T-helper 17 cell (primary cell): ENCODE measurements around the gene CTNND2. TPM values are rescaled to one million over a fixed set of nuclear protein-coding genes. Genes with fewer than 3 reads are reported as not detected.
A peak's percentile ranks its signal among the peaks of the same experiment; 100 is the strongest.

Source experiments
- ATAC-seq: fragments of 150-1000 bp; cut with Tn5 transposase; 2 replicates; pipeline ENCODE4 v1.10.0; 2021; ENCODE audit warnings: mild to moderate bottlenecking, moderate library complexity
- DNase-seq, 3 donors: peaks; one replicate each; pipeline versions ENCODE4 v3.0.0 to v3.0.0-alpha.2; 2020 to 2021
- H3K9me3 ChIP-seq: one replicate; pipeline ENCODE4 v1.7.0; 2013; ENCODE audit warnings: low read length, mild to moderate bottlenecking; ENCODE audit not compliant: control insufficient read depth, poor library complexity, severe bottlenecking
- H3K27ac Mint-ChIP-seq: one replicate; pipeline ENCODE4 v1.8.0; 2022; ENCODE audit warnings: mild to moderate bottlenecking, moderate library complexity, mixed read lengths
- H3K27me3 Mint-ChIP-seq: one replicate; pipeline ENCODE4 v1.8.0; 2022; ENCODE audit warnings: mixed read lengths
- H3K36me3 Mint-ChIP-seq: one replicate; pipeline ENCODE4 v1.8.0; 2022; ENCODE audit warnings: low read depth, mixed read lengths
- H3K4me1 Mint-ChIP-seq: one replicate; pipeline ENCODE4 v1.8.0; 2022; ENCODE audit warnings: mild to moderate bottlenecking, mixed read lengths
- H3K4me3 Mint-ChIP-seq: one replicate; pipeline ENCODE4 v1.8.0; 2022; ENCODE audit warnings: mild to moderate bottlenecking, moderate library complexity, mixed read lengths
- total RNA-seq, 4 donors: library from RNA in 2 of 4; stranded (reverse) in 2 of 4; gene quantifications; one replicate each; pipeline ENCODE4 v1.2.3 and lab custom pipeline; 2022 to 2026

CTNND2 gene
- total RNA-seq, 2 donors from 2014 or later: 0.94 to 1.6 TPM

DNA sequence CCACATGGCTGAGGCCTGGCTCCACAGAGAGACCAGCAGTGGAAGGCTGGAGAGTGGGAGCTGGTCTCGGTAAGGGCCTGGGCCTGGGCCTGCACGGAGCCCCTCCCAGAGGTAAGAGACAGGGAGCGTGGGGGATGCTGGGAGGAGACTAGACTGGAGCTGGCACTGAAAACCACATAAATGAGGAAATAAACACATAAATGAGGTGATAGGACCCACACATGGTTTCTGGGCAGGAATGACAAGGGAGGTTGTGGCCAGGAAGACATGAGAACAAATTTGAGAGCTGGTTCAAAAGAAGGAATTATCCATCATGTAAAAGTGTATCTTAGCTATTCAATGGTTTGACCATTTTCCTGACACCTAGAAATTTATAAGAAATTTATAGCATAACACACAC, 691.5 kb downstream of the CTNND2 start:
- H3K27me3 Mint-ChIP-seq: peaks cover 13% of the 10 kb centered on the region
- DNase-seq: no peak
- ATAC-seq: no peak
- no peak overlapping the region for H3K4me3 Mint-ChIP-seq
- peaks cover 5% of the 10 kb centered on the region for H3K9me3 ChIP-seq
- H3K4me1 Mint-ChIP-seq: no peaks in the 10 kb centered on the region
- no peaks in the 10 kb centered on the region for H3K36me3 Mint-ChIP-seq
- H3K27ac Mint-ChIP-seq: no peak overlapping the region

DNA sequence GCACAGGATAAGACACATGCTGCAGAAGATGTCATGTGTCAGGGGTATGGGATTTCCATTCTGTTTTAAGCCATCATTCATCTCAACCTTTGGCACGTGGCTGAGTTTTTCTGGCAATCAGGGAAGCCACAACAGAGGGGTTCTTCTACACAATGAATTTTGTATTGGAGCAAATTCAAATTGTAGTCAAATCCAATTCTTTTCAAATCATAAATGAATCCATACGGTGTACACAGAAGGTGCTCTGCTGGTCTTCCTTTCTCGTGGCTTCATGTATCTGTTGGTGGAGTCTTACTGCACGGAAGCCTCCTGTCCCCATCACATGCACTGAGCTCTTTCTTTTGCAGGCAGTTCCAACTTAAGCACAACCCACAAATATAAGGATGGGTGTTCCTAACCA, 706.5 kb downstream of the CTNND2 start:
- H3K27me3 Mint-ChIP-seq: peaks cover 6% of the 10 kb centered on the region
- no peaks in the 10 kb centered on the region for H3K9me3 ChIP-seq
- H3K4me3 Mint-ChIP-seq: no peak overlapping the region
- DNase-seq (no peak), ATAC-seq (no peak)
- H3K36me3 Mint-ChIP-seq: peaks cover 2% of the 10 kb centered on the region
- no peaks in the 10 kb centered on the region for H3K4me1 Mint-ChIP-seq
- no peak overlapping the region for H3K27ac Mint-ChIP-seq

DNA sequence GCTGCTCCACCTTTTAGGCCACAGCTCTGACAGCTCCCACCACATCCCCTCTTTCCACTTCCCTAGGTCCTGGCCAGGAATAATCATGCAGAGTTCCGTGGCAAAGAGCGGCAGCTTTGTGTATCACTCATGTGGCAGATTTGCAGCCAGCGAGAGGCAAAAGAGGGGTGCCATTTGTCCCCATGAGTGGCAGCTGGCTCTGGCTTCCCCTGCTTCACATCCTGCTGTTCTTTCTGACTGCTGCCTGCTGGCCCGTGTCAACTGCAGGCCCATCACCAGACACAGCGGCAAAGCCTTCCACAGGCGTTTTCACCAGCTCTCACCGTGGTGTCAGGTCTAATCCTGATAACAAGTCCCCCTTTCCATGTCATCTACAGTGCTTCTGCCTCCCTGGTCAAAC, 712.6 kb downstream of the CTNND2 start:
- no peaks in the 10 kb centered on the region for H3K9me3 ChIP-seq
- ATAC-seq (no peak), DNase-seq (no peak)
- Mint-ChIP-seq H3K27me3 (peaks cover 4% of the 10 kb centered on the region), H3K4me3 (no peak overlapping the region), H3K27ac (no peak overlapping the region), H3K36me3 (peaks cover 4% of the 10 kb centered on the region), H3K4me1 (no peaks in the 10 kb centered on the region)

DNA sequence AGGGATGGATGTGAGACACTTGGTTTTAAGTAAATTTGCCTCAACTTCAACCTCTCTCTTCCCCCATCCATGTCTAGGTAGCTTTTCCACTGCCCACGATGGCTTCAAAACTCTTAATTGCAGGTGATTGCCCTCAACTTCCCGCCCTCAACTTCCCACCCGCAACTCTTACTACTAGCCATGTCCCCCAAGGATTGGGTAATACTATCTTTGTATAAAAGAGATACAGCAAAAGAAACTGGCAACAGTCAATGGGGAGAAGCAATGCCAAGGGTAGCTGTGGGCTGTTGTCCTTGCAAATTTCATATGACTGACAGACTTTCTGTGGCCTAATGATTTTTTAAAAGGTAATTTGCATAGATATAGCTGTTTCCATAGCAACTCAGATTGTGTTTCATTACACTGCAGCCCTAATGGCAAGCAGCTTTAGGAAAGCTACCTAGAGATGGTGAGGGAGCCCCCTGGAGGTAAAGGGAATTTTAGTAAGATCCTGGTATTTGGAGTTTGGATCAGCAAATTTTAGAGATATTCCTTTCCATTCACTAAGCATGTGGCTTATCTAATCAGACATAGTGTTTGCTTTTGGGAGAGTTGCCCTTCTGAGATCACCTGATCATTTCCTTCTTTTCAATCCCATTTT, 721.7 kb downstream of the CTNND2 start:
- Mint-ChIP-seq H3K4me3 (no peak overlapping the region), H3K27ac (no peak overlapping the region), H3K4me1 (peaks cover 2% of the 10 kb centered on the region), H3K27me3 (no peaks in the 10 kb centered on the region), H3K36me3 (no peaks in the 10 kb centered on the region)
- DNase-seq (no peak), ATAC-seq (no peak)
- H3K9me3 ChIP-seq: no peaks in the 10 kb centered on the region

DNA sequence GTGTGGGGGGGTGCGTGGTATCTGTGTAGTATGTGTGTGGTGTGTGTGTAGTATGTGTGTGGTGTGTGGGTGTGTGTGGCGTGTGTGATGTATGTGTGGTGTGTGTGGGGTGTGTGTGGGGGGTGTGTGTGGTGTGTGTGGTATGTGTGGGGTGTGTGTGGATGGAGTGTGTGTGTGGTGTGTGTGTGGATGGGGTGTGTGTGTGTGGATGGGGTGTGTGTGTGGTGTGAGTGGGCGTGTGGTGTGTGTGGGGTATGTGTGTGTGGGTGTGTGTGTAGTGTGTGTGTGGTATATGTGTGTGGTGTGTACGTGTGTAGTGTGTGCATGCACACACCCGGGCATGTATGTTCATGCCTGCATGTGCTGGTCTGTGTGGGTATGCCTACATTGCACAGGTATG, 722.3 kb downstream of the CTNND2 start:
- no peaks in the 10 kb centered on the region for H3K9me3 ChIP-seq
- ATAC-seq (no peak), DNase-seq (no peak)
- Mint-ChIP-seq H3K27me3 (no peaks in the 10 kb centered on the region), H3K4me1 (peaks cover 2% of the 10 kb centered on the region), H3K36me3 (no peaks in the 10 kb centered on the region), H3K27ac (no peak overlapping the region), H3K4me3 (no peak overlapping the region)

DNA sequence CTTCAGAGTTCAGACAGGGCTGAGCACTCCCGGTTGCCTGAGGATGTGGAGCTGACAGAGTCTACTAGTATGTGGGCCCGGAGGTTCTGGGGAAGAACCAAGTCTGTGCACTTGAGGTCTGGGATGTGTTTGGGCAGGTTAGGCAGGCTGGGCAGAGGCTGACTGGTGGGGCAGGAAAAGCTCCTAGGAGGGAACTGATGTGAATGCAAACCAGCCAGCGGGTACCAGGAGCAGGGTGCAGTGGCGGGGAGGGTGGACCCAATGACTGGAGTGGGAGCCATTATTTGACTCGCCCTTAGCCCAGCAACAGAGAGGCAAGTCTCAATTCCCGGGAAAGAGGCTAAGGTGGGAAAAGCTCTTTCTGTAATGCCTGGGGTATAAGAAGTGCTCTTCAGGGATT, 723.4 kb downstream of the CTNND2 start:
- no peaks in the 10 kb centered on the region for H3K36me3 Mint-ChIP-seq

DNA sequence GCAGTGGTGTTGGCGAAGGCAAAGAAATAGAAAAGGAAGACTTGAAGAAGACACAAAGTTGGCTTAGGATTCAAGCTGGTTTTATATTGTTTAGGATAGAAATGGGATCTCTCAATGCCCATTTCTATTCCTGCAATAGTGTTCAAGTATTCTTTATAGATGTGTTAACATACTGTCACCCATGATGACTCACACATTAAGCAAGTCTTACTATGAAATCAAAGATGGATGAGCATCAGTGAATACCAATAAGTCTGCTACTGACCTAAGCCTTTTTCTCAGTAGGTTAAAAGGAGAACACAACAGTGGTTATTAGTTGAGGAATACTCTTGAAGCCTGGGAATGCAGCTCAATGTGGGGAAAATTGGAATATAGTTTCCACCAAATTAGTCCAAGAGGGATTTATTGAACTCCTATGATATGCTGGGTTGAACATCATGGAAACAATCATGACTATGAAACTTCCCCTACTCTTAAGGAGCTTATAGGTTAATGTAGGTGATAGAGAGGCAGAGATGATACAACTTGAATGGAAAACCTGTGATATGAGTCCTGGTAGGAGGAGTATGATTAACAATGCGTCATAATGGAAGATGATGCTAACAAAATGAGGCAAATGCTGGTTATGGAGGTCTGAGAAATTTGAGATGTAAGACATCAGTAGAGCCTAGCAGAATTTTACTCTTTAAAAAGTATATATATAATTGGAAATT, 726.1 kb downstream of the CTNND2 start:
- no peak overlapping the region for H3K4me3 Mint-ChIP-seq
- H3K4me1 Mint-ChIP-seq: no peaks in the 10 kb centered on the region
- ATAC-seq: no peak
- no peaks in the 10 kb centered on the region for H3K36me3 Mint-ChIP-seq
- H3K9me3 ChIP-seq: no peaks in the 10 kb centered on the region
- no peak overlapping the region for H3K27ac Mint-ChIP-seq
- no peak for DNase-seq
- H3K27me3 Mint-ChIP-seq: peaks cover 4% of the 10 kb centered on the region

More for the DNA sequence above, 723.4 kb downstream of the CTNND2 start:
- H3K27ac Mint-ChIP-seq: no peak overlapping the region
- no peak for DNase-seq
- H3K27me3 Mint-ChIP-seq: no peaks in the 10 kb centered on the region
- H3K9me3 ChIP-seq: no peaks in the 10 kb centered on the region
- H3K4me1 Mint-ChIP-seq: peaks cover 2% of the 10 kb centered on the region
- H3K4me3 Mint-ChIP-seq: no peak overlapping the region
- ATAC-seq: no peak

DNA sequence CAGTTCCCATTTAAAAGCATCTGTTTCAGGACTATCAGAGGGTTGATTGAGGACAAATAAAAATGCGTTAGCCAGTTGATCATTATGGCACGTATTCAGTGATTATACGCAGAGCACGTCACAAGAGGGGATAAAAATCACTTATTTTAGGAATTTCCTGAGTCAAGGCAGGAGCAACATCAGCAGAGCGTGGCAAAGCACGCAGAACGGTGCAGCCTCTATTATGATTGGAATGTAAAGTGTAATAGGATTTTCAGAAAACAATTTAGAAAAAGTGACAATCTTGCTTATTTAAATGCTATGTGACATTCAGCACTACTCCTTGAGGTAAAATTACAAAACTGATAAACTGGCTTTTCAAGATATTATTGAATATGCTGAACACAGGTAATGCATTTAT, 729.7 kb downstream of the CTNND2 start:
- Mint-ChIP-seq H3K27ac (no peak overlapping the region), H3K27me3 (peaks cover 11% of the 10 kb centered on the region), H3K36me3 (no peaks in the 10 kb centered on the region), H3K4me3 (no peak overlapping the region), H3K4me1 (peaks cover 6% of the 10 kb centered on the region)
- ATAC-seq: no peak
- H3K9me3 ChIP-seq: no peaks in the 10 kb centered on the region
- DNase-seq: no peak

DNA sequence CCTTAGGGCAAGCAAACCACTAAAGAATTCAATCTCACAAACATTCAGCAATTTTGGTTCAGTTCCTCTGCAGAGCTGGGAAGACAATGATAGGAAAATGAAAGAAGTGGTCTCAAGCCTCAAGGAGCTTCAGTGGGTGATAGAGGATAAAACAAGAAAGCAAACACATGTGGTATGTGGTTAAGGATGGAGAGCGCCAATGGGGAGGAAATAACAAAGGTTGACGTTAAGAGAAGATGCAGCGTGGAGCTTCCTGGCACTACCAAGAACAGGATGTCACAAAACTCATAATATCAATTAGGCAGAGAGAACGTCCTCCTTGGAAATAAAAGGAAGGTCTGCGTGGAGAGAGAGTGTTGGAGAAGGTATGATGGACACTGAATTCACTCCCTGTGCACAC, 731.8 kb downstream of the CTNND2 start:
- no peaks in the 10 kb centered on the region for H3K9me3 ChIP-seq
- Mint-ChIP-seq H3K4me1 (peaks cover 8% of the 10 kb centered on the region), H3K27me3 (peaks cover 11% of the 10 kb centered on the region), H3K36me3 (no peaks in the 10 kb centered on the region), H3K27ac (no peak overlapping the region), H3K4me3 (peak overlapping the region; percentile 10)
- no peak for ATAC-seq
- DNase-seq: no peak

DNA sequence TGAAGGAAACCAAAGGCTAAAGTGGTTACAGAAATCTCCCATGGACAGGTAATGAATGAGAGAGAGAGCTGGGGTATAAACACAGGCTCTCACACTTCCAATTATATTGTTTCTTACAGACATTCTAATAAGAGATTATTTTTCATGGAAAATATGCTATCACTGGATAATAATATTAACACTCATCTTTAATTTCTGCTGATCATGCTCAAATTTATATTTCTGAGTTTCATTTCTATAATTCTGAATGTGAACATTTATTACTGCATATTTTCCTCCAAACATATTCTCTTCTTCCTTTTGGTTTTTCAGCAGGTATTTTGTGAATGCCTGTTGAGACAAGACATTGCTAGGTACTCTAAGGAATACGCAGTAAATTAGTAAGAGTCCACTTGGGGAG, 733.0 kb downstream of the CTNND2 start:
- Mint-ChIP-seq H3K27me3 (peaks cover 11% of the 10 kb centered on the region), H3K4me3 (no peak overlapping the region), H3K4me1 (peaks cover 8% of the 10 kb centered on the region), H3K36me3 (no peaks in the 10 kb centered on the region), H3K27ac (no peak overlapping the region)
- H3K9me3 ChIP-seq: no peaks in the 10 kb centered on the region
- ATAC-seq (no peak), DNase-seq (no peak)

DNA sequence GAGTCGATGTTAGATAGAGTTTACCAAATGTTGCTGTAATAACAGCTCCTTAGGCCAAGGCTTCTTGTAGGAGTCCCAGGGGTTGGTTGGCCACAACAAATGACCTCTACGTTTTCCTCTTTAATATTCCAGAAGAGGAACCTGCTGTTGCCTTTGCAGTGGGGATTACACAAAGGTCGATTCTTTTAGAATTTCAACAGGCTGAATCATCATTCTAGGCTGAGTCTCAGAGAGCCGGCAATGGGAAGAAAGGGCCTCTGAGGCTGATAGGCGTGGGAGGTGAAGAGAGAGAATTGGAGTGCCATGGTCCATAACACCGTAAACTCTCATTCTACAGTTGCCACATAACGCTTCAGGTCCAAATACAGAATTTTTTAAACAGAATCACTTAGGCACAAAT, 737.3 kb downstream of the CTNND2 start:
- no peaks in the 10 kb centered on the region for H3K9me3 ChIP-seq
- no peak overlapping the region for H3K4me3 Mint-ChIP-seq
- ATAC-seq (no peak), DNase-seq (no peak)
- H3K36me3 Mint-ChIP-seq: no peaks in the 10 kb centered on the region
- no peak overlapping the region for H3K27ac Mint-ChIP-seq
- peaks cover 12% of the 10 kb centered on the region for H3K27me3 Mint-ChIP-seq
- peaks cover 2% of the 10 kb centered on the region for H3K4me1 Mint-ChIP-seq

DNA sequence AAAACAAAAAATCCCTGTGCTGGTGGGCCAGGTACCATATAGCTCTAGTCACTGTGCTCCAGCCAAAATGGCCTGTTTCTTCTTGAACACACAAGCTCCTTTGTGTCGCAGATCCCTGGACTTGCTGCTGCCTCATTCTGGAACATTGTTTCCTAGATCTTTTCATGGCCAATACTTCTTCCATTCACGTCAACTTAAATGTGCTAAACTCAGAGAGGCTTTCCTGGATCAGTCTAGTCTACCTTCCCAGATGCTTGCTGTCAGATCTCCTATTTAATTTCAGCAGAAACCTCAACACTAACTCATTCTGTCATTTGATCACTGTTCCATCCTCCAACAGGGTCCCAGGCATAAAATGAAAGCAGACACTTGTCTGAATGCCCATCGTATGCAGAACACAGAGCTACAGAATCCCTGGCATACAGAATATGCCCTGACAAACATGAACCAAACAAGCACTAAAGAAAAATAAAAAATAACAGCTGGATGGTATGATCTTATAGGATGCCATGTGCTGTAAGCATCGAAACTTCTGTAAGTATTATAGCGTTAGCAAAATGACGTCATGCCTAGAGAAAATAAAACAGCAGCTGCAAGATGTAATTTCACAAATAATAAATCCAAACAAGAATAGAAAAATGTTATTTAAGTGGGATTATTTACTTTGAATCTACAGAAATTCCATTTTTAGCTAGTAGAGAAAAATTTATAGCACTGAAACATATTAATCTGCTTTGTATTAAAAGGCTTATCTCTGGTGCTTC, 739.5 kb downstream of the CTNND2 start:
- no peak for ATAC-seq
- no peak overlapping the region for H3K4me3 Mint-ChIP-seq
- H3K27me3 Mint-ChIP-seq: peaks cover 12% of the 10 kb centered on the region
- H3K36me3 Mint-ChIP-seq: no peaks in the 10 kb centered on the region
- H3K9me3 ChIP-seq: no peaks in the 10 kb centered on the region
- no peak overlapping the region for H3K27ac Mint-ChIP-seq
- DNase-seq: no peak
- peaks cover 2% of the 10 kb centered on the region for H3K4me1 Mint-ChIP-seq

DNA sequence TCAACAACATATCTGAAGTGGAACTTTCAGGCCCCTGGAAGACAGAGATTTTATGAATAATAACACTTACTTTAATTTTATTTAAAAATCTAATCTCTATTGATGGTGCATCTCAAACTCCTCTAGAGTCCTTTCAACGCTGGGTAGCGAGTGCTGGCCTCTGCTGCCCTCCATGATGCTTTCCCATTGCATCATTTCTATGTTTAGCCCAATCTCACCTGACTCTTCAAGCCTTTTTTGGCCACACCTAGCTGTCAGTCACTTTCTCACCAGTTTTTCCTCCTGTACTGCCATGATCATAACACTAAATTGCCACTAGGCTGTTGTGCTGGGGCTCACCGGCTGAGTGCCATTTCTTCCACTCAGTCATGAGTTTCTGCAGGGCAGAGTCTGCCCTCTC, 747.1 kb downstream of the CTNND2 start:
- no peak overlapping the region for H3K27ac Mint-ChIP-seq
- ATAC-seq (no peak), DNase-seq (no peak)
- no peaks in the 10 kb centered on the region for H3K36me3 Mint-ChIP-seq
- no peaks in the 10 kb centered on the region for H3K9me3 ChIP-seq
- no peaks in the 10 kb centered on the region for H3K4me1 Mint-ChIP-seq
- H3K27me3 Mint-ChIP-seq: peaks cover 30% of the 10 kb centered on the region
- no peak overlapping the region for H3K4me3 Mint-ChIP-seq
